Measurements from ENCODE around the gene SVIL. TPM values are rescaled to one million over a fixed set of nuclear protein-coding genes. Genes with fewer than 3 reads are reported as not detected.

Gene SVIL
- total RNA-seq, 3 donors from 2014 or later (not counting 1 experiment from before 2014, with no cell fraction given), result 24.9 to 57.2 (median 33.5) TPM

DNA sequence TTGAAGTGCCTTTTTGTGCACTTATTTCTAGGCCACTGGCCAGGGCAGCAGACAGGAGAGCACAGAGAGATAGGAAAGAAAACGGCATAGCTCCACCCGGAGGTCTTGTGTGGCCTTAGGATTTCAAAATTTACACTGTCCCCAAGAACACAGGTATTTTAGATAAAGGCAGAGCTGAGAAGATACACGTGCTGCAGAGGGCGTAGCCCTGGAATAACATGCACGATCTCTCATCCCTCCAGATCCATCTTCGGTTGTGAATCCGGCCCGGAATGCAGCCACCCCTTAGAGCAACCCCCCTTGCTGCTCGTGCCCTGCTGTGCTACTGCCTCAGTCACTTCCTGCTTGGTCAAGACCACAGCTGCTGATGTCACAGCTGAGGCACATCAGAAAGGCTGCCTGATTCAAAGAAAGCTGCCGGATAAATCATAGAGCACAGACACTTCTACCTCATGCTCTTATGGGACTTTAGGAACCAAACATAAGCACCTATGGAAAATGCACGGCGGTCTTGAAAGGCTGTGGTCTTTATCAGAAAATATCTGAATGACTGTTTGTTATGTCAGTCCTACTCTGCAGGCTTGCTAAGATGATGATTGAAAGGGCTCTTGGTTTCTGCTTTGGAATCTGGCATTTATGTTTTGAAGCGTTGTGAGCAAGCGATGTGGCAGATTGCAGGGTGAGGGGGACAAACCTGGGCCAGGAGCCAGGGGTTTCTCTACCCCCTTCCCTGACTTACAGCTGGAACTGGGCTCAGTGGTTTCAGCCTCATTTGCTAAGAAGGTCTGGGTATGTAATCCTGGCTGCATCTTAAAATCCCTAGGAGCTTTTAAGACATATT, 152.0 kb downstream of the SVIL start:
- Histone ChIP-seq H3K27me3 (ENCODE audit: control insufficient read depth, insufficient read depth, low read length) (no peaks in the 10 kb centered on the region), H3K36me3 (ENCODE audit: control insufficient read depth, insufficient read depth, low read length) (peaks cover 20% of the 10 kb centered on the region), H3K9me3 (ENCODE audit: control insufficient read depth, insufficient read depth, low read length) (no peaks in the 10 kb centered on the region), H3K4me3 (ENCODE audit: low read length) (no peak overlapping the region), H3K27ac (ENCODE audit: low read length) (no peak overlapping the region), H3K4me1 (ENCODE audit: control insufficient read depth, insufficient read depth, low read length) (peaks cover 28% of the 10 kb centered on the region)
- H3K36me3 Mint-ChIP-seq, result peaks cover 17% of the 10 kb centered on the region
- intact Hi-C loops (cut with micrococcal nuclease), result no loop called here
- H3K4me3 Mint-ChIP-seq, result peak overlapping the region; percentile 45
- TF ChIP-seq, protein P1, sequence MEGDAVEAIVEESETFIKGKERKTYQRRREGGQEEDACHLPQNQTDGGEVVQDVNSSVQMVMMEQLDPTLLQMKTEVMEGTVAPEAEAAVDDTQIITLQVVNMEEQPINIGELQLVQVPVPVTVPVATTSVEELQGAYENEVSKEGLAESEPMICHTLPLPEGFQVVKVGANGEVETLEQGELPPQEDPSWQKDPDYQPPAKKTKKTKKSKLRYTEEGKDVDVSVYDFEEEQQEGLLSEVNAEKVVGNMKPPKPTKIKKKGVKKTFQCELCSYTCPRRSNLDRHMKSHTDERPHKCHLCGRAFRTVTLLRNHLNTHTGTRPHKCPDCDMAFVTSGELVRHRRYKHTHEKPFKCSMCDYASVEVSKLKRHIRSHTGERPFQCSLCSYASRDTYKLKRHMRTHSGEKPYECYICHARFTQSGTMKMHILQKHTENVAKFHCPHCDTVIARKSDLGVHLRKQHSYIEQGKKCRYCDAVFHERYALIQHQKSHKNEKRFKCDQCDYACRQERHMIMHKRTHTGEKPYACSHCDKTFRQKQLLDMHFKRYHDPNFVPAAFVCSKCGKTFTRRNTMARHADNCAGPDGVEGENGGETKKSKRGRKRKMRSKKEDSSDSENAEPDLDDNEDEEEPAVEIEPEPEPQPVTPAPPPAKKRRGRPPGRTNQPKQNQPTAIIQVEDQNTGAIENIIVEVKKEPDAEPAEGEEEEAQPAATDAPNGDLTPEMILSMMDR (IDR thresholded peaks at IDR 0.05), result no peak
- ATAC-seq, result peak; percentile 81 to 95 (median 90)
- H3K27me3 Mint-ChIP-seq (ENCODE audit: low read depth in 2 of 2), result no peaks in the 10 kb centered on the region
- WGBS (ENCODE audit: insufficient coverage), result 44% methylated on average over 13 of the region's 14 CpGs
- H3K9me3 Mint-ChIP-seq, result no peaks in the 10 kb centered on the region
- peak overlapping the region in 1 of 2 donors; percentile 86 for H3K27ac Mint-ChIP-seq
- peak in 1 of 2 donors; percentile 17 for DNase-seq
- H3K4me1 Mint-ChIP-seq, result peaks cover 26 to 29% of the 10 kb centered on the region in 2 donors

DNA sequence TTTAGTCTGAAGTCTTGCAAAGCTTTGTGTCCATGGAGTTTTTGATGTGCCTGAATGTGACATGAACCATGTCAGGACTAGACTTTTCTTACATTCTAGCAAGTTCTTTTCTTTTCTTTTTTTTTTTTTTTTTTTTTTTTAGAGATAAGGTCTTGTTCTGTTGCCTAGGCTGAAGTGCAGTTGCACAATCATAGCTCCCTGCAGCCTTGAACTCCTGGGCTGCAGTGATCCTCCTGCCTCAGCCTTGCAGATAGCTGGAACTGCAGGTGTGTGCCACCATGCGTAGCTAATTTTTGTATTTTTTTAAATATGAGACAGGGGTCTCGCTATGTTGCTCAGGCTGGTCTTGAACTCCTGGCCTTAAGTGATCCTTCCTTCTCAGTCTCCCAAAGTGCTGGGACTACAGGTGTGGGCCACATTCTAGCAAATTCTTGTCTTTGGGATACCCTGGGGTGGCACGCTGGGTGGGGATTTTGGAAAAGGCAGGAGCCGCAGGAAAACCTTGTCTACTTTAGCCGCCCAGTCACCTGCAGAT, 152.8 kb downstream of the SVIL start:
- 89% methylated on average over 5 of the region's 5 CpGs for WGBS (ENCODE audit: insufficient coverage)
- Mint-ChIP-seq H3K36me3 (peaks cover 17% of the 10 kb centered on the region), H3K4me1 (peaks cover 26 to 29% of the 10 kb centered on the region in 2 donors), H3K4me3 (no peak overlapping the region), H3K9me3 (no peaks in the 10 kb centered on the region), H3K27ac (peak overlapping the region in 1 of 2 donors; percentile 86), H3K27me3 (ENCODE audit: low read depth in 2 of 2) (no peaks in the 10 kb centered on the region)
- peaks cover 18% of the 10 kb centered on the region for H3K36me3 ChIP-seq (ENCODE audit: control insufficient read depth, insufficient read depth, low read length)
- peaks cover 22% of the 10 kb centered on the region for H3K4me1 ChIP-seq (ENCODE audit: control insufficient read depth, insufficient read depth, low read length)
- intact Hi-C loops (cut with micrococcal nuclease), result no loop called here
- ATAC-seq (no peak), DNase-seq (no peak)
- H3K27ac ChIP-seq (ENCODE audit: low read length), result no peak overlapping the region
- H3K9me3 ChIP-seq (ENCODE audit: control insufficient read depth, insufficient read depth, low read length), result no peaks in the 10 kb centered on the region
- no peaks in the 10 kb centered on the region for H3K27me3 ChIP-seq (ENCODE audit: control insufficient read depth, insufficient read depth, low read length)
- no peak overlapping the region for H3K4me3 ChIP-seq (ENCODE audit: low read length)
- TF ChIP-seq, protein P1 (IDR thresholded peaks at IDR 0.05), result no peak

DNA sequence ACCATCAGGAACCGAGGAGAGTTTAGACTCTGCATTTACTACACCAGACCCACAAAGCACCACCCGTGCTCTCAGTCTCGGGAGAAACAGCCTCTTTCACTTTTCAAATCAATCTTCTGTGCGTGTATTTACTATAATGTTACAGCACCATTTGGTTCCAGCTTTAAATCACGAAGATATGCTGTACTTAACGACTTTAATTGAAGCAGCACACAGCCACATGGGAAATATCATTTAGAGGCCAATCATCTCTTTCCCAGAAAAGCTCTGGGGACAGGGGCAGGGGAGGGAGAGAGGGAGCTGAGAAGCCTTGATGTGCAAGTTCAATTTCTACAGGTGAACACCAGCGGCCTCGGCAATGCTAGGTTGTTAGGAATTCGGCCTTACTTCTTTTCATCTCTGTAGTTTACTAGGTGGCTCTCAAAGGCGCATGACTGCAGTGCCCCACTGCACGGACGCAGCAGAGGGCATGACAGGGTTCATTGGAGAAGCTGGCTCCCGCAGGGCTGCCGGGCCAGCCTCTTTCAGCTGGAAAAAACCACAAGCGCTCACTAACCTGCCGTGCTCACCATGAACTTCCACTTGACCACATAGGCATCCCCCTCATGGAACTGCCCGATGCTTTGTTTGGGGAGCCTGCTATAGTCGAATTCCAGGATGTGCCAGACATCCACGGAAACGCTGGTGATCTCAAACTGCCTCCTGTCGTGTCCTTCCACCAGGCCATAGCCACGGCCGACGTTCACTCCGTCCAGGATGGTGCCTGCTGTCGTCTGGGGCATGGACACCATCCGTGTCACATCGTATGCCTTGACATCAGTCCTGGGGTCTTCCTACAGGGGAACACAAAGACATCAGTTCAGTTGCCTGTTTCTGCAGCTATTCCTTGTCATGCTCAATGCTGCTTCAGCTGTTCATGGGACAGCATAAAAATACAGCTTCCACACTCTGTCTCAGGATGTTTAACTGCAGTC, 154.5 kb downstream of the SVIL start:
- TF ChIP-seq, protein P1 (IDR thresholded peaks at IDR 0.05), result no peak
- ATAC-seq, result no peak
- Mint-ChIP-seq H3K27ac (no peak overlapping the region), H3K36me3 (peaks cover 3% of the 10 kb centered on the region), H3K27me3 (ENCODE audit: low read depth in 2 of 2) (no peaks in the 10 kb centered on the region), H3K9me3 (no peaks in the 10 kb centered on the region), H3K4me3 (no peak overlapping the region), H3K4me1 (peaks cover 23 to 24% of the 10 kb centered on the region in 2 donors)
- Histone ChIP-seq H3K36me3 (ENCODE audit: control insufficient read depth, insufficient read depth, low read length) (peaks cover 13% of the 10 kb centered on the region), H3K4me1 (ENCODE audit: control insufficient read depth, insufficient read depth, low read length) (peaks cover 21% of the 10 kb centered on the region), H3K4me3 (ENCODE audit: low read length) (no peak overlapping the region), H3K9me3 (ENCODE audit: control insufficient read depth, insufficient read depth, low read length) (no peaks in the 10 kb centered on the region), H3K27ac (ENCODE audit: low read length) (no peak overlapping the region), H3K27me3 (ENCODE audit: control insufficient read depth, insufficient read depth, low read length) (no peaks in the 10 kb centered on the region)
- intact Hi-C loops (cut with micrococcal nuclease), result no loop called here
- DNase-seq, result no peak
- 92% methylated on average over 28 of the region's 28 CpGs for WGBS (ENCODE audit: insufficient coverage)

All from natural killer cell (primary cell).